GM18907 (cell line): ENCODE results near the gene UVSSA.

Source experiments
- ATAC-seq: cut with Tn5 transposase; IDR thresholded peaks from one replicate; pipeline ENCODE4 v1.9.1; 2021; ENCODE audit warnings: mild to moderate bottlenecking, moderate library complexity; ENCODE audit not compliant: unreplicated experiment

The UVSSA gene

GRCh38 chr4:1406394-1406980, 59.5 kb downstream of the UVSSA start, which contains the start of gene NKX1-1:
TSS of gene NKX1-1 (minus strand) at chr4:1406442. CDS start at chr4:1406442, 0 bp downstream.
- ATAC-seq: no peak

GRCh38 chr4:1406981-1407656, 60.1 kb downstream of the UVSSA start:
- ATAC-seq: no peak

GRCh38 chr4:1407657-1408333, 60.8 kb downstream of the UVSSA start:
- no peak for ATAC-seq

- ATAC-seq: no peak
Measured at GRCh38 chr4:1408418-1408817, 61.4 kb downstream of the UVSSA start.

GRCh38 chr4:1409079-1409478, 62.1 kb downstream of the UVSSA start:
- no peak for ATAC-seq

- ATAC-seq: no peak
Measured at GRCh38 chr4:1409491-1410425, 62.8 kb downstream of the UVSSA start.

- ATAC-seq: no peak
Measured at GRCh38 chr4:1410491-1411325, 63.7 kb downstream of the UVSSA start.

GRCh38 chr4:1411436-1412375, 64.7 kb downstream of the UVSSA start:
- ATAC-seq: no peak

GRCh38 chr4:1412376-1413203, 65.6 kb downstream of the UVSSA start:
- ATAC-seq: no peak

GRCh38 chr4:1413204-1413663, 66.2 kb downstream of the UVSSA start:
- no peak for ATAC-seq

GRCh38 chr4:1413687-1414479, 66.9 kb downstream of the UVSSA start:
- ATAC-seq: no peak

- ATAC-seq: no peak
Measured at GRCh38 chr4:1414831-1415680, 68.0 kb downstream of the UVSSA start.

- ATAC-seq: no peak
Measured at GRCh38 chr4:1415681-1415981, 68.6 kb downstream of the UVSSA start.

GRCh38 chr4:1416051-1416947, 69.3 kb downstream of the UVSSA start:
- ATAC-seq: no peak

- ATAC-seq: no peak
Measured at GRCh38 chr4:1416948-1417260, 69.9 kb downstream of the UVSSA start.
